HEK293 (cell line): ENCODE results near the gene RBM34.

Source experiments
- FEZF1 ChIP-seq: fragments of 450-650 bp; formaldehyde crosslinking; IDR thresholded peaks from 2 replicates; pipeline ENCODE4 v1.5.1; 2016; ENCODE audit warnings: missing biosample characterization, missing genetic modification characterization
- HOXA7 ChIP-seq: sonication (generic); formaldehyde crosslinking; IDR thresholded peaks from 2 replicates; pipeline ENCODE4 v1.8.1; 2022; ENCODE audit warnings: missing genetic modification reagents, borderline replicate concordance
- HOXC10 ChIP-seq: sonication (generic); formaldehyde crosslinking; IDR thresholded peaks from 2 replicates; pipeline ENCODE4 v1.8.1; 2023; ENCODE audit warnings: mild to moderate bottlenecking, missing genetic modification reagents
- KLF16 ChIP-seq: fragments of 450-650 bp; formaldehyde crosslinking; IDR thresholded peaks from 2 replicates; pipeline ENCODE4 v1.5.1; 2017; ENCODE audit warnings: missing biosample characterization, missing genetic modification characterization
- MEIS1 ChIP-seq: sonication (generic); formaldehyde crosslinking; IDR thresholded peaks from 2 replicates; pipeline ENCODE4 v1.8.1; 2022; ENCODE audit warnings: missing genetic modification reagents, mild to moderate bottlenecking, borderline replicate concordance
- OSR2 ChIP-seq: fragments of 450-650 bp; formaldehyde crosslinking; IDR thresholded peaks from 2 replicates; pipeline ENCODE4 v1.5.1; 2016; ENCODE audit warnings: missing biosample characterization, missing genetic modification characterization
- SALL2 ChIP-seq: fragments of 450-650 bp; formaldehyde crosslinking; IDR thresholded peaks from 2 replicates; pipeline ENCODE4 v1.5.0; 2017; ENCODE audit warnings: missing biosample characterization, mild to moderate bottlenecking, missing genetic modification characterization, borderline replicate concordance
- SETDB1 ChIP-seq: IDR thresholded peaks from one replicate; pipeline ENCODE4 v1.6.1; 2017; ENCODE audit warnings: mild to moderate bottlenecking, low read length, moderate library complexity, mixed read lengths; ENCODE audit not compliant: insufficient read length
- YY1 ChIP-seq: fragments of 450-650 bp; formaldehyde crosslinking; IDR thresholded peaks from 2 replicates; pipeline ENCODE4 v1.5.1; 2018; ENCODE audit warnings: missing biosample characterization, missing genetic modification characterization
- ZBTB49 ChIP-seq: fragments of 450-650 bp; formaldehyde crosslinking; IDR thresholded peaks from 2 replicates; pipeline ENCODE4 v1.5.1; 2016; ENCODE audit warnings: missing biosample characterization, missing genetic modification characterization, low read depth
- ZFP69B ChIP-seq: fragments of 450-650 bp; formaldehyde crosslinking; IDR thresholded peaks from 2 replicates; pipeline ENCODE4 v1.5.1; 2016; ENCODE audit warnings: missing biosample characterization, missing genetic modification characterization
- ZNF112 ChIP-seq: fragments of 450-650 bp; formaldehyde crosslinking; IDR thresholded peaks from 2 replicates; pipeline ENCODE4 v1.5.0; 2017; ENCODE audit warnings: missing biosample characterization, missing genetic modification characterization
- ZNF133 ChIP-seq: fragments of 450-650 bp; formaldehyde crosslinking; IDR thresholded peaks from 2 replicates; pipeline ENCODE4 v1.5.1; 2016; ENCODE audit warnings: missing biosample characterization, missing genetic modification characterization
- ZNF157 ChIP-seq: fragments of 450-650 bp; formaldehyde crosslinking; IDR thresholded peaks from 2 replicates; pipeline ENCODE4 v1.5.1; 2016; ENCODE audit warnings: missing biosample characterization, missing genetic modification characterization
- ZNF19 ChIP-seq: fragments of 450-650 bp; formaldehyde crosslinking; IDR thresholded peaks from 2 replicates; pipeline ENCODE4; 2016; ENCODE audit warnings: missing biosample characterization, missing genetic modification characterization, low read depth
- ZNF211 ChIP-seq: fragments of 450-650 bp; formaldehyde crosslinking; IDR thresholded peaks from 2 replicates; pipeline ENCODE4 v1.5.1; 2016; ENCODE audit warnings: low read depth, missing biosample characterization, missing genetic modification characterization
- ZNF324 ChIP-seq: fragments of 450-650 bp; formaldehyde crosslinking; IDR thresholded peaks from 2 replicates; pipeline ENCODE4 v1.5.1; 2016; ENCODE audit warnings: missing biosample characterization, missing genetic modification characterization
- ZNF354C ChIP-seq: fragments of 450-650 bp; formaldehyde crosslinking; IDR thresholded peaks from 2 replicates; pipeline ENCODE4 v1.5.1; 2016; ENCODE audit warnings: missing biosample characterization, missing genetic modification characterization, low read depth, borderline replicate concordance
- ZNF423 ChIP-seq: fragments of 450-650 bp; formaldehyde crosslinking; IDR thresholded peaks from 2 replicates; pipeline ENCODE4 v1.5.1; 2016; ENCODE audit warnings: missing biosample characterization, missing genetic modification characterization
- ZNF513 ChIP-seq: fragments of 450-650 bp; IDR thresholded peaks from 2 replicates; pipeline ENCODE4 v1.5.1; 2018; ENCODE audit warnings: missing biosample characterization, missing genetic modification characterization
- ZNF544 ChIP-seq: fragments of 450-650 bp; formaldehyde crosslinking; IDR thresholded peaks from 2 replicates; pipeline ENCODE4 v1.5.0; 2017; ENCODE audit warnings: missing biosample characterization, missing genetic modification characterization
- ZNF548 ChIP-seq: fragments of 450-650 bp; formaldehyde crosslinking; IDR thresholded peaks from 2 replicates; pipeline ENCODE4 v1.5.1; 2016; ENCODE audit warnings: missing biosample characterization, missing genetic modification characterization
- ZNF585B ChIP-seq: fragments of 450-650 bp; formaldehyde crosslinking; IDR thresholded peaks from 2 replicates; pipeline ENCODE4 v1.5.1; 2016; ENCODE audit warnings: missing biosample characterization, missing genetic modification characterization
- ZNF624 ChIP-seq: fragments of 450-650 bp; formaldehyde crosslinking; IDR thresholded peaks from 2 replicates; pipeline ENCODE4 v1.5.1; 2017; ENCODE audit warnings: missing biosample characterization, missing genetic modification characterization
- ZSCAN23 ChIP-seq: fragments of 450-650 bp; formaldehyde crosslinking; IDR thresholded peaks from 2 replicates; pipeline ENCODE4 v1.5.1; 2016; ENCODE audit warnings: missing biosample characterization, missing genetic modification characterization
- TF ChIP-seq, protein P1 (sequence below): fragments of 450-650 bp; formaldehyde crosslinking; IDR thresholded peaks from 2 replicates; pipeline ENCODE4 v1.5.1; 2017; ENCODE audit warnings: missing biosample characterization, missing genetic modification characterization
- TF ChIP-seq, protein P2 (sequence below): fragments of 450-650 bp; formaldehyde crosslinking; IDR thresholded peaks from 2 replicates; pipeline ENCODE4 v1.5.1; 2016; ENCODE audit warnings: missing biosample characterization, missing genetic modification characterization, low read depth
- TF ChIP-seq, protein P3 (sequence below): fragments of 450-650 bp; formaldehyde crosslinking; optimal IDR thresholded peaks from 2 replicates; pipeline ENCODE3; 2016; ENCODE audit warnings: missing biosample characterization, mild to moderate bottlenecking, missing genetic modification characterization
- TF ChIP-seq, protein P4 (sequence below): fragments of 450-650 bp; formaldehyde crosslinking; conservative IDR thresholded peaks from 2 replicates; pipeline ENCODE4 v1.5.1; 2016; ENCODE audit warnings: low read depth, missing biosample characterization, missing genetic modification characterization

RBM34 gene

DNA sequence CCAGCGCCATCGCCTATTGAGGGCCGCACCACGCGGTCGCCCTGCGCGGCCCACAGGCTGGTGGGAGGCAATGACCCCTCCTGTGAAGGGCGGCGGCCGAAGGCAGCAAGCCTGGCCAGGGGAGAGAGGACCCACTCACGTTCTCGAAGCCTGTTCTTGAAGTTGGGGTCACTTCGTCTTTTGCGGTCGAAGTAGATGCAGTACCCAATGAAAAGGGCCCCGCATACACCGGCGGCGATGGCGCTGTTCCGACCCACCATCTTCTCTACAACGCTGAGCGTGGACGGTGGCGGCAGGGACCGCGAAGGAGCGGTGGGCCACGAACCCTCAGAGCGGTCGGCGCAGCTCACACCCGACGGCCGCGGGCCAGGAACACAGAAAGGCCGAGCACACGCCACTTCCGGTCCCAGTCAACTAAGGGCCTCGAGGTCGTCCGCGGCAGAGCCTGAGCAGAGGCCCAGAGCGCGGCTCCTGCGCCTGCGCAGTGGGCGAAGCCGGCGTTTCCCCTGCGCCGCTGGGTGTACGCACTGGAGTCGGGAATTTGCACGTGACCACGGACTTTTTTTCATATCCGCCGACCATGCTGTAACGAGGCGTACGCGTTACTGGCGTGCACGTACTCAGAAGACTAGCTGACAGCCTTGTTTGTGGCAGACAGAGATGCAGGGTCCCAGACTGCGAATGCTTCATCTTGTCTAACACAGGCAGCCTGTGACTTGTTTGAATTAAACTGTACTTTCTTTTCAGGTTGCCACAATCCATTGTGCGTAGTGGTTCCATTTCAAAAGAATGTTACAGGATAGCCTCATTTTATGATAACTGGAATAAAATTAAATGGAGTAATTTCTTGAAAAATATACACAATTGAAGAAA, 32.4 kb downstream of the RBM34 start, which contains the start of gene TOMM20 (continued):
- no peak for TF ChIP-seq ZNF624 (tag by site-specific recombination)
- TF ChIP-seq, protein P1, sequence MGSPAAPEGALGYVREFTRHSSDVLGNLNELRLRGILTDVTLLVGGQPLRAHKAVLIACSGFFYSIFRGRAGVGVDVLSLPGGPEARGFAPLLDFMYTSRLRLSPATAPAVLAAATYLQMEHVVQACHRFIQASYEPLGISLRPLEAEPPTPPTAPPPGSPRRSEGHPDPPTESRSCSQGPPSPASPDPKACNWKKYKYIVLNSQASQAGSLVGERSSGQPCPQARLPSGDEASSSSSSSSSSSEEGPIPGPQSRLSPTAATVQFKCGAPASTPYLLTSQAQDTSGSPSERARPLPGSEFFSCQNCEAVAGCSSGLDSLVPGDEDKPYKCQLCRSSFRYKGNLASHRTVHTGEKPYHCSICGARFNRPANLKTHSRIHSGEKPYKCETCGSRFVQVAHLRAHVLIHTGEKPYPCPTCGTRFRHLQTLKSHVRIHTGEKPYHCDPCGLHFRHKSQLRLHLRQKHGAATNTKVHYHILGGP (tag by site-specific recombination) = no peak
- 0 out of 2 replicates have a peak, but pooled peaks have one; percentile 41 for TF ChIP-seq ZNF513
- no peak for TF ChIP-seq MEIS1 (CRISPR knock-in tag)
- peak; percentile 57; the same call in 1 of the 2 replicates for TF ChIP-seq ZFP69B (tag by site-specific recombination)
- TF ChIP-seq, protein P2, sequence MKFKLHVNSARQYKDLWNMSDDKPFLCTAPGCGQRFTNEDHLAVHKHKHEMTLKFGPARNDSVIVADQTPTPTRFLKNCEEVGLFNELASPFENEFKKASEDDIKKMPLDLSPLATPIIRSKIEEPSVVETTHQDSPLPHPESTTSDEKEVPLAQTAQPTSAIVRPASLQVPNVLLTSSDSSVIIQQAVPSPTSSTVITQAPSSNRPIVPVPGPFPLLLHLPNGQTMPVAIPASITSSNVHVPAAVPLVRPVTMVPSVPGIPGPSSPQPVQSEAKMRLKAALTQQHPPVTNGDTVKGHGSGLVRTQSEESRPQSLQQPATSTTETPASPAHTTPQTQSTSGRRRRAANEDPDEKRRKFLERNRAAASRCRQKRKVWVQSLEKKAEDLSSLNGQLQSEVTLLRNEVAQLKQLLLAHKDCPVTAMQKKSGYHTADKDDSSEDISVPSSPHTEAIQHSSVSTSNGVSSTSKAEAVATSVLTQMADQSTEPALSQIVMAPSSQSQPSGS (tag by site-specific recombination) = no peak
- TF ChIP-seq, protein P3, sequence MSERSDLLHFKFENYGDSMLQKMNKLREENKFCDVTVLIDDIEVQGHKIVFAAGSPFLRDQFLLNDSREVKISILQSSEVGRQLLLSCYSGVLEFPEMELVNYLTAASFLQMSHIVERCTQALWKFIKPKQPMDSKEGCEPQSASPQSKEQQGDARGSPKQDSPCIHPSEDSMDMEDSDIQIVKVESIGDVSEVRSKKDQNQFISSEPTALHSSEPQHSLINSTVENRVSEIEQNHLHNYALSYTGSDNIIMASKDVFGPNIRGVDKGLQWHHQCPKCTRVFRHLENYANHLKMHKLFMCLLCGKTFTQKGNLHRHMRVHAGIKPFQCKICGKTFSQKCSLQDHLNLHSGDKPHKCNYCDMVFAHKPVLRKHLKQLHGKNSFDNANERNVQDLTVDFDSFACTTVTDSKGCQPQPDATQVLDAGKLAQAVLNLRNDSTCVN = peak; percentile 97
- peak; percentile 69; the same call in 1 of the 2 replicates for TF ChIP-seq ZSCAN23 (tag by site-specific recombination)
- peak; percentile 78 for TF ChIP-seq ZNF423
- no peak for TF ChIP-seq ZNF157 (tag by site-specific recombination)
- TF ChIP-seq, protein P4, sequence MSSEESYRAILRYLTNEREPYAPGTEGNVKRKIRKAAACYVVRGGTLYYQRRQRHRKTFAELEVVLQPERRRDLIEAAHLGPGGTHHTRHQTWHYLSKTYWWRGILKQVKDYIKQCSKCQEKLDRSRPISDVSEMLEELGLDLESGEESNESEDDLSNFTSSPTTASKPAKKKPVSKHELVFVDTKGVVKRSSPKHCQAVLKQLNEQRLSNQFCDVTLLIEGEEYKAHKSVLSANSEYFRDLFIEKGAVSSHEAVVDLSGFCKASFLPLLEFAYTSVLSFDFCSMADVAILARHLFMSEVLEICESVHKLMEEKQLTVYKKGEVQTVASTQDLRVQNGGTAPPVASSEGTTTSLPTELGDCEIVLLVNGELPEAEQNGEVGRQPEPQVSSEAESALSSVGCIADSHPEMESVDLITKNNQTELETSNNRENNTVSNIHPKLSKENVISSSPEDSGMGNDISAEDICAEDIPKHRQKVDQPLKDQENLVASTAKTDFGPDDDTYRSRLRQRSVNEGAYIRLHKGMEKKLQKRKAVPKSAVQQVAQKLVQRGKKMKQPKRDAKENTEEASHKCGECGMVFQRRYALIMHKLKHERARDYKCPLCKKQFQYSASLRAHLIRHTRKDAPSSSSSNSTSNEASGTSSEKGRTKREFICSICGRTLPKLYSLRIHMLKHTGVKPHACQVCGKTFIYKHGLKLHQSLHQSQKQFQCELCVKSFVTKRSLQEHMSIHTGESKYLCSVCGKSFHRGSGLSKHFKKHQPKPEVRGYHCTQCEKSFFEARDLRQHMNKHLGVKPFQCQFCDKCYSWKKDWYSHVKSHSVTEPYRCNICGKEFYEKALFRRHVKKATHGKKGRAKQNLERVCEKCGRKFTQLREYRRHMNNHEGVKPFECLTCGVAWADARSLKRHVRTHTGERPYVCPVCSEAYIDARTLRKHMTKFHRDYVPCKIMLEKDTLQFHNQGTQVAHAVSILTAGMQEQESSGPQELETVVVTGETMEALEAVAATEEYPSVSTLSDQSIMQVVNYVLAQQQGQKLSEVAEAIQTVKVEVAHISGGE (tag by site-specific recombination) = peak; percentile 98
- TF ChIP-seq YY1 (tag by site-specific recombination) = peak; percentile 87
- no peak for TF ChIP-seq ZNF354C (tag by site-specific recombination)
- no peak for TF ChIP-seq SALL2 (tag by site-specific recombination)
- no peak for TF ChIP-seq HOXC10 (CRISPR knock-in tag)
- TF ChIP-seq ZNF211 (tag by site-specific recombination) = no peak
- TF ChIP-seq ZNF133 (tag by site-specific recombination) = no peak
- TF ChIP-seq SETDB1 = no peak
- TF ChIP-seq ZNF585B (tag by site-specific recombination) = 0 out of 2 replicates have a peak, but pooled peaks have one; percentile 19
- TF ChIP-seq ZNF19 (tag by site-specific recombination) = no peak
- TF ChIP-seq HOXA7 (CRISPR knock-in tag) = no peak
- no peak for TF ChIP-seq ZNF112
- TF ChIP-seq ZNF544 = no peak
- TF ChIP-seq ZBTB49 = no peak
- TF ChIP-seq ZNF548 = no peak
- peak; percentile 84; the same call in 1 of the 2 replicates for TF ChIP-seq KLF16 (tag by site-specific recombination)
- TF ChIP-seq FEZF1 = peak; percentile 60
- TF ChIP-seq OSR2 (tag by site-specific recombination) = no peak
- TF ChIP-seq ZNF324 (tag by site-specific recombination) = peak; percentile 89; the same call in 1 of the 2 replicates
